PC-9 (cell line): ENCODE measurements around the gene AQP3. TPM values are rescaled to one million over a fixed set of nuclear protein-coding genes. Genes with fewer than 3 reads are reported as not detected.

ENCODE experiments used
- BruUV-seq: library from RNA; stranded (reverse); fragments of 400-500 nt; replicated peaks from 2 replicates; lab custom pipeline; 2021; lab: Mats Ljungman, UMichigan
- CTCF ChIA-PET: fragments of 300-600 bp; sonication (Branson Sonifier 250); formaldehyde crosslinking; loops from one replicate; lab custom pipeline; 2022; ENCODE audit warnings: antibody characterized with exemption; lab: Charles Lee
- POLR2A ChIA-PET: fragments of 300-600 bp; sonication (Branson Sonifier 250); formaldehyde crosslinking; loops from one replicate; lab custom pipeline; 2022; ENCODE audit warnings: antibody characterized with exemption; ENCODE audit not compliant: unreplicated experiment; lab: Charles Lee
- DNase-seq, 2 experiments: peaks; one replicate each; pipeline versions ENCODE4 v3.0.0 to v3.0.0-alpha.2; 2015 to 2022; ENCODE audit warnings: mixed read lengths in 1 of 2
- H2AFZ ChIP-seq: fragments of 200-600 bp; sonication (generic); 2 replicates; pipeline ENCODE4 v1.8.1; 2017; ENCODE audit warnings: antibody characterized with exemption
- H3F3A ChIP-seq: fragments of 200-600 bp; sonication (generic); 2 replicates; pipeline ENCODE4 v1.8.1; 2017; ENCODE audit warnings: antibody characterized with exemption, mild to moderate bottlenecking, low read depth; ENCODE audit not compliant: insufficient read depth
- H3K27ac ChIP-seq: fragments of 200-600 bp; sonication (generic); 2 replicates; pipeline ENCODE4 v1.6.1; 2016; ENCODE audit warnings: mixed run types
- H3K27me3 ChIP-seq: fragments of 200-600 bp; sonication (generic); 2 replicates; pipeline ENCODE4 v1.6.1; 2016; ENCODE audit warnings: low read depth, mixed run types; ENCODE audit not compliant: insufficient read depth
- H3K36me3 ChIP-seq: fragments of 200-600 bp; sonication (generic); 2 replicates; pipeline ENCODE4 v1.6.1; 2016; ENCODE audit warnings: low read depth, mixed run types
- H3K4me1 ChIP-seq: fragments of 200-600 bp; sonication (generic); replicated peaks from 2 replicates; pipeline ENCODE4 v1.6.1; 2016; ENCODE audit warnings: mixed run types; ENCODE audit not compliant: insufficient read depth
- H3K4me2 ChIP-seq: fragments of 200-600 bp; sonication (generic); 2 replicates; pipeline ENCODE4 v1.6.1; 2017; ENCODE audit warnings: mixed run types
- H3K4me3 ChIP-seq: fragments of 200-600 bp; sonication (generic); 2 replicates; pipeline ENCODE4 v1.6.1; 2016; ENCODE audit warnings: mixed run types
- H3K79me2 ChIP-seq: fragments of 200-600 bp; sonication (generic); 2 replicates; pipeline ENCODE4 v1.6.1; 2017; ENCODE audit warnings: low read depth, mixed run types
- H3K9me2 ChIP-seq: fragments of 200-600 bp; sonication (generic); 2 replicates; pipeline ENCODE4 v1.8.1; 2017; ENCODE audit warnings: mild to moderate bottlenecking; ENCODE audit not compliant: insufficient read depth
- H3K9me3 ChIP-seq: fragments of 200-600 bp; sonication (generic); 2 replicates; pipeline ENCODE4 v1.8.1; 2016; ENCODE audit warnings: low read depth; ENCODE audit not compliant: insufficient read depth
- H4K20me1 ChIP-seq: fragments of 200-600 bp; sonication (generic); 2 replicates; pipeline ENCODE4 v1.8.1; 2017; ENCODE audit not compliant: insufficient read depth
- EZH2 ChIP-seq: fragments of 200-600 bp; sonication (generic); IDR thresholded peaks from 2 replicates; pipeline ENCODE4 v1.8.0; 2017; ENCODE audit warnings: antibody characterized with exemption, low read depth
- intact Hi-C: fragments of 100-400 bp; cut with micrococcal nuclease; formaldehyde crosslinking; loops from one replicate; pipeline ENCODE4 v1.10.0; 2022; ENCODE audit not compliant: unreplicated experiment
- total RNA-seq: library from RNA; stranded (reverse); gene quantifications from 2 replicates; pipeline ENCODE4 v1.2.3, GENCODE V29; 2021
- TF ChIP-seq, protein P1 (sequence below): fragments of 200-600 bp; sonication (generic); conservative IDR thresholded peaks from 2 replicates; pipeline ENCODE4 v1.6.1; 2017; ENCODE audit warnings: mixed run types, antibody characterized with exemption, mild to moderate bottlenecking, moderate library complexity

Gene AQP3
- total RNA-seq, 1 experiment from 2014 or later = 9.9 TPM

GRCh38 chr9:33443047-33443446 is 4.3 kb downstream of the AQP3 start:
- TF ChIP-seq, protein P1, sequence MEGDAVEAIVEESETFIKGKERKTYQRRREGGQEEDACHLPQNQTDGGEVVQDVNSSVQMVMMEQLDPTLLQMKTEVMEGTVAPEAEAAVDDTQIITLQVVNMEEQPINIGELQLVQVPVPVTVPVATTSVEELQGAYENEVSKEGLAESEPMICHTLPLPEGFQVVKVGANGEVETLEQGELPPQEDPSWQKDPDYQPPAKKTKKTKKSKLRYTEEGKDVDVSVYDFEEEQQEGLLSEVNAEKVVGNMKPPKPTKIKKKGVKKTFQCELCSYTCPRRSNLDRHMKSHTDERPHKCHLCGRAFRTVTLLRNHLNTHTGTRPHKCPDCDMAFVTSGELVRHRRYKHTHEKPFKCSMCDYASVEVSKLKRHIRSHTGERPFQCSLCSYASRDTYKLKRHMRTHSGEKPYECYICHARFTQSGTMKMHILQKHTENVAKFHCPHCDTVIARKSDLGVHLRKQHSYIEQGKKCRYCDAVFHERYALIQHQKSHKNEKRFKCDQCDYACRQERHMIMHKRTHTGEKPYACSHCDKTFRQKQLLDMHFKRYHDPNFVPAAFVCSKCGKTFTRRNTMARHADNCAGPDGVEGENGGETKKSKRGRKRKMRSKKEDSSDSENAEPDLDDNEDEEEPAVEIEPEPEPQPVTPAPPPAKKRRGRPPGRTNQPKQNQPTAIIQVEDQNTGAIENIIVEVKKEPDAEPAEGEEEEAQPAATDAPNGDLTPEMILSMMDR = no peak
- ChIA-PET CTCF (interaction anchor here (0.6 to 0.7 kb wide), 2 partner anchors 34 to 212 kb away, joined by 3 read pairs; no protein-coding TSS in a partner anchor), POLR2A (no interaction called here)
- peak overlapping the region; percentile 66 for H3K4me2 ChIP-seq
- no peaks in the 10 kb centered on the region for H3K27me3 ChIP-seq
- H3K79me2 ChIP-seq = no peaks in the 10 kb centered on the region
- no TSS peak for BruUV-seq
- no peak overlapping the region for H3K4me3 ChIP-seq
- peaks cover 76% of the 10 kb centered on the region for H3K4me1 ChIP-seq
- DNase-seq = peak; percentile 72 to 83
- H3K9me2 ChIP-seq = no peaks in the 10 kb centered on the region
- no peaks in the 10 kb centered on the region for H3K36me3 ChIP-seq
- intact Hi-C loops = no loop called here
- peak overlapping the region; percentile 58 for H3K27ac ChIP-seq
- H2AFZ ChIP-seq = no peak overlapping the region
- no peaks in the 10 kb centered on the region for H4K20me1 ChIP-seq
- peaks cover 27% of the 10 kb centered on the region for H3F3A ChIP-seq
- no peaks in the 10 kb centered on the region for H3K9me3 ChIP-seq

DNA sequence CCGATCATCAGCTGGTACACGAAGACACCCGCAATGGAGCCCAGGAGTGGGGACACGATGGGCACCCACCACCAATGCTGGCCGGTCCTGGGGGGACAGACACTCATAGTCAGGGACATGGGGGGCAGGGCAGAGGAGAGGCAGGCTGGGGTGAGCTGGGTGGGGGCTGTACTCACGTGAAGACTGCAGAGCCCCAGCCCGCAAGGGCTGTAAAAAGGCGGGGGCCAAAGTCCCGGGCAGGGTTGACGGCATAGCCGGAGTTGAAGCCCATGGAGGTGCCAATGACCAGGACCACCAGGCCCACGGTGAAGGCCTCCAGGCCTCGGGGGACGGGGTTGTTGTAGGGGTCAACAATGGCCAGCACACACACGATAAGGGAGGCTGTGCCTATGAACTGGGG is 5.3 kb downstream of the AQP3 start:
- DNase-seq = no peak
- CTCF ChIA-PET = no interaction called here
- BruUV-seq = no TSS peak

GRCh38 chr9:33440609-33441008 is 6.8 kb downstream of the AQP3 start:
- peaks cover 74% of the 10 kb centered on the region for H3K4me1 ChIP-seq

More for the DNA sequence above, 5.3 kb downstream of the AQP3 start:
- H4K20me1 ChIP-seq = no peaks in the 10 kb centered on the region
- no peak overlapping the region for H2AFZ ChIP-seq
- H3K27me3 ChIP-seq = no peaks in the 10 kb centered on the region
- H3K9me3 ChIP-seq = no peaks in the 10 kb centered on the region
- H3K9me2 ChIP-seq = no peaks in the 10 kb centered on the region
- TF ChIP-seq EZH2 = no peak
- TF ChIP-seq, protein P1 = no peak
- POLR2A ChIA-PET = no interaction called here
- H3K36me3 ChIP-seq = no peaks in the 10 kb centered on the region
- H3F3A ChIP-seq = peaks cover 27% of the 10 kb centered on the region
- H3K4me3 ChIP-seq = no peak overlapping the region
- H3K4me2 ChIP-seq = peak overlapping the region; percentile 66
- peak overlapping the region; percentile 67; the same call in 1 of the 2 replicates for H3K27ac ChIP-seq
- no peaks in the 10 kb centered on the region for H3K79me2 ChIP-seq
- H3K4me1 ChIP-seq = peaks cover 77% of the 10 kb centered on the region
- intact Hi-C loops = no loop called here

More at GRCh38 chr9:33440609-33441008, 6.8 kb downstream of the AQP3 start:
- H3K4me2 ChIP-seq = peak overlapping the region; percentile 57; the same call in 1 of the 2 replicates
- BruUV-seq = no TSS peak
- no peaks in the 10 kb centered on the region for H3K79me2 ChIP-seq
- no peak overlapping the region for H3K27ac ChIP-seq
- no peak for TF ChIP-seq EZH2
- TF ChIP-seq, protein P1 = no peak
- H3K27me3 ChIP-seq = no peaks in the 10 kb centered on the region
- no peaks in the 10 kb centered on the region for H3K36me3 ChIP-seq
- CTCF ChIA-PET = no interaction called here
- H3K9me2 ChIP-seq = no peaks in the 10 kb centered on the region
- no peak for DNase-seq
- H4K20me1 ChIP-seq = no peaks in the 10 kb centered on the region
- POLR2A ChIA-PET = interaction anchor here (0.7 kb wide), 1 partner anchor 25 kb away, joined by 3 read pairs; no protein-coding TSS in a partner anchor
- intact Hi-C loops = no loop called here
- no peak overlapping the region for H3K4me3 ChIP-seq
- H2AFZ ChIP-seq = no peak overlapping the region
- H3K9me3 ChIP-seq = no peaks in the 10 kb centered on the region
- H3F3A ChIP-seq = peaks cover 19% of the 10 kb centered on the region; the same call in 1 of the 2 replicates
